ENCODE measurements around the gene FAM168B. TPM values are rescaled to one million over a fixed set of nuclear protein-coding genes. Genes with fewer than 3 reads are reported as not detected.

FAM168B gene
- total and polyA plus RNA-seq, 3 donors from 2014 or later, result 76.3 to 165 (median 120) TPM

- no peak for TF ChIP-seq POLR2A (IDR thresholded peaks at IDR 0.05)
- TF ChIP-seq, protein P1, sequence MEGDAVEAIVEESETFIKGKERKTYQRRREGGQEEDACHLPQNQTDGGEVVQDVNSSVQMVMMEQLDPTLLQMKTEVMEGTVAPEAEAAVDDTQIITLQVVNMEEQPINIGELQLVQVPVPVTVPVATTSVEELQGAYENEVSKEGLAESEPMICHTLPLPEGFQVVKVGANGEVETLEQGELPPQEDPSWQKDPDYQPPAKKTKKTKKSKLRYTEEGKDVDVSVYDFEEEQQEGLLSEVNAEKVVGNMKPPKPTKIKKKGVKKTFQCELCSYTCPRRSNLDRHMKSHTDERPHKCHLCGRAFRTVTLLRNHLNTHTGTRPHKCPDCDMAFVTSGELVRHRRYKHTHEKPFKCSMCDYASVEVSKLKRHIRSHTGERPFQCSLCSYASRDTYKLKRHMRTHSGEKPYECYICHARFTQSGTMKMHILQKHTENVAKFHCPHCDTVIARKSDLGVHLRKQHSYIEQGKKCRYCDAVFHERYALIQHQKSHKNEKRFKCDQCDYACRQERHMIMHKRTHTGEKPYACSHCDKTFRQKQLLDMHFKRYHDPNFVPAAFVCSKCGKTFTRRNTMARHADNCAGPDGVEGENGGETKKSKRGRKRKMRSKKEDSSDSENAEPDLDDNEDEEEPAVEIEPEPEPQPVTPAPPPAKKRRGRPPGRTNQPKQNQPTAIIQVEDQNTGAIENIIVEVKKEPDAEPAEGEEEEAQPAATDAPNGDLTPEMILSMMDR (IDR thresholded peaks at IDR 0.05), result no peak
- H3K9me3 ChIP-seq, result no peaks in the 10 kb centered on the region
- no peak for DNase-seq
- intact Hi-C loops (cut with DNase I; ENCODE audit: low total_unique reads), result no loop called here
- H3K27me3 ChIP-seq, result no peaks in the 10 kb centered on the region
- H3K27ac ChIP-seq, result no peak overlapping the region
- H3K4me1 ChIP-seq, result peaks cover 15% of the 10 kb centered on the region
- H3K36me3 ChIP-seq (ENCODE audit: low read depth, missing control alignments), result no peaks in the 10 kb centered on the region
- 95 to 100% methylated on average over 3 to 11 of the region's 11 CpGs for WGBS, 2 donors
- no peak overlapping the region for H3K4me3 ChIP-seq
Observed at GRCh38 chr2:131036696-131037397, 56.4 kb downstream of the FAM168B start.

GRCh38 chr2:131036269-131036668, 57.0 kb downstream of the FAM168B start:
- no peak for DNase-seq
- Histone ChIP-seq H3K27ac (no peak overlapping the region), H3K4me1 (peaks cover 15% of the 10 kb centered on the region), H3K9me3 (no peaks in the 10 kb centered on the region), H3K4me3 (no peak overlapping the region), H3K36me3 (ENCODE audit: low read depth, missing control alignments) (no peaks in the 10 kb centered on the region), H3K27me3 (no peaks in the 10 kb centered on the region)
- no peak for TF ChIP-seq POLR2A (IDR thresholded peaks at IDR 0.05)
- TF ChIP-seq, protein P1 (IDR thresholded peaks at IDR 0.05), result no peak
- 71 to 73% methylated on average over 6 of the region's 6 CpGs for WGBS, 2 donors
- intact Hi-C loops (cut with DNase I; ENCODE audit: low total_unique reads), result no loop called here

DNA sequence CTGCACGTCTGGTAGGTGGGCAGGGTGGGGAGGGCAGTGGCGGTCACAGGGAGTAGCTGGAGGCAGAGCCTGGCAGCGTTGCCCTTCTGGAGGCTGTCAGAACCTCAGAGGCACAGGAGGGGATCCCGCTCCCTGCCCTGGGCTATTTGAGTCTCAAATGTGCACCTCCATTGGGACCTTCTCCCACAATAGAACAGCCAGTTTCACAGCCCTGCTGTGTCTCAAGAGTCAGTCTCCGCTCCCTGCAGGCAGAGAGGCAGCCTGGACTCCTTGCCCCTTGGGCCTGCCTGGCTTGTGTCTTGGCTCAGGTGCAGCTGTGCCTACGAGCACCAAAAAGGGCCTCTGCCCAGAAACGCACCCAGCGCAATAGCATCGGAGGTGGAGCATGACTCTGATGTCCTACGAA, 57.4 kb downstream of the FAM168B start:
- no peak for DNase-seq
- H3K36me3 ChIP-seq (ENCODE audit: low read depth, missing control alignments), result no peaks in the 10 kb centered on the region
- H3K4me1 ChIP-seq, result peaks cover 15% of the 10 kb centered on the region

DNA sequence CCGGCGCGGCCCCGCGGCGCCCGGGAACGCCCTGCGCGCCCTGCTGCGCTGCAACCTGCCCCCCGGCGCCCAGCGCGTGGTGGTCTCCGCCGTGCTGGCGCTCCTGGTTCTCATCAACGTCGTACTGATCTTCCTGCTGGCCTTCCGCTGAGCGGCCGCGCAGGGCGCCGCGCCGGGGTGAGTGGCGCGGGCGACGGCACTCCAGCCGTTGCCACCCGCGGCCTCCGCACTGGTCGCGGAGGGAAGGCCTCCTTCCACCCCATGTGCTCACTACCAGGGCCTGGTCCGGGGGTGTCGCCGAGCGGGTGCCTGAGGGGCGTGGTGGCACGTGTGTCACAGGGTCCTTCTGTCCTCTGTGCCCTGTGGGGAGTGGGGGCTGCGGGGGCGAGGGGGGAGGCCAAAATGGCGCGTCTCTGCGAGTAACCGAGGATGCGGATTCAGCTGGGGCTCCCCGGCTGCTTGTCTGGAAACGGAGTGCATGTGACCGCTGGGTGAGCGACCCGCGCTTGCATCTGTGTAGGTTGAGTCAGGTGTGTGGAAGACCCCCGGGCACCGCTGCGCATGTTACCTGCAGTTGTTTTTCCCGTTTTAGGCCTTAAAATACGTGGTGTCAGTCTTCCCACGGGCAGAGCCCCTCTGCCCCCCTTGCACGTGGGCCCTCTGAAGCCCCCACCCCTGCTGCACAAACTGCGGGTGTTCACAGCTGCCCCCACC, 58.0 kb downstream of the FAM168B start:
- H3K9me3 ChIP-seq, result no peaks in the 10 kb centered on the region
- intact Hi-C loops (cut with DNase I; ENCODE audit: low total_unique reads), result no loop called here
- DNase-seq, result peak; percentile 25
- H3K4me1 ChIP-seq, result peaks cover 18% of the 10 kb centered on the region
- peak overlapping the region; percentile 51 to 60 for H3K4me3 ChIP-seq
- no peaks in the 10 kb centered on the region for H3K36me3 ChIP-seq (ENCODE audit: low read depth, missing control alignments)
- H3K27ac ChIP-seq, result peak overlapping the region in 1 of 2 donors; percentile 24
- TF ChIP-seq POLR2A (IDR thresholded peaks at IDR 0.05), result no peak
- TF ChIP-seq, protein P1 (IDR thresholded peaks at IDR 0.05), result no peak
- no peaks in the 10 kb centered on the region for H3K27me3 ChIP-seq
- 10 to 11% methylated on average over 10 to 29 of the region's 65 CpGs for WGBS, 2 donors

More for the DNA sequence above, 57.4 kb downstream of the FAM168B start:
- no peaks in the 10 kb centered on the region for H3K9me3 ChIP-seq
- WGBS, 2 donors, result 56 to 60% methylated on average over 5 to 10 of the region's 10 CpGs
- intact Hi-C loops (cut with DNase I; ENCODE audit: low total_unique reads), result no loop called here
- no peak overlapping the region for H3K27ac ChIP-seq
- no peak for TF ChIP-seq POLR2A (IDR thresholded peaks at IDR 0.05)
- TF ChIP-seq, protein P1 (IDR thresholded peaks at IDR 0.05), result no peak
- H3K27me3 ChIP-seq, result no peaks in the 10 kb centered on the region
- H3K4me3 ChIP-seq, result peak overlapping the region; percentile 51 to 60

Data from testis (tissue), 3 donors.